Activated CD8-positive, alpha-beta T cell treated with anti-CD3 and anti-CD28 coated beads, Interleukin-2, amount 10 ng/mL, durations not matched to agents 7 days and 5 days (primary cell): ENCODE measurements around the gene FARP2. TPM values are rescaled to one million over a fixed set of nuclear protein-coding genes. Genes with fewer than 3 reads are reported as not detected.
"Not testable (repeated sequence)": the region's sequence is repeated elsewhere in the genome, so short reads cannot be mapped to it uniquely, and the experiment has no call there.

Experiments used
- ATAC-seq: fragments of 150-1000 bp; cut with Tn5 transposase; one replicate; pipeline ENCODE4 v1.10.0; 2021; ENCODE audit warnings: moderate library complexity
- CTCF ChIA-PET: fragments of 350-600 bp; sonication (Branson Sonifier 250); formaldehyde crosslinking; loops from one replicate; lab custom pipeline; 2021; ENCODE audit warnings: antibody characterized with exemption; lab: Charles Lee
- POLR2A ChIA-PET: fragments of 350-600 bp; sonication (Branson Sonifier 250); formaldehyde crosslinking; loops from one replicate; lab custom pipeline; 2021; ENCODE audit warnings: antibody characterized with exemption; lab: Charles Lee
- DNase-seq: peaks from one replicate; pipeline ENCODE4 v3.0.0-alpha.2; 2020
- H3K27ac Mint-ChIP-seq: one replicate; pipeline ENCODE4 v1.8.0; 2021; ENCODE audit warnings: mild to moderate bottlenecking, mixed read lengths
- H3K27me3 Mint-ChIP-seq: one replicate; pipeline ENCODE4 v1.8.0; 2021; ENCODE audit warnings: low read depth, mixed read lengths
- H3K36me3 Mint-ChIP-seq: one replicate; pipeline ENCODE4 v1.8.0; 2021; ENCODE audit warnings: low read depth, mixed read lengths
- H3K4me1 Mint-ChIP-seq: one replicate; pipeline ENCODE4 v1.8.0; 2021; ENCODE audit warnings: low read depth, mixed read lengths
- H3K4me3 Mint-ChIP-seq: one replicate; pipeline ENCODE4 v1.8.0; 2021; ENCODE audit warnings: mild to moderate bottlenecking, mixed read lengths
- H3K9me3 Mint-ChIP-seq: one replicate; pipeline ENCODE4 v1.8.0; 2022; ENCODE audit warnings: mixed read lengths; ENCODE audit not compliant: insufficient read depth
- total RNA-seq, 2 experiments: library from RNA; stranded (reverse); gene quantifications; one replicate each; pipeline ENCODE4 v1.2.3, GENCODE V29; 2021

Gene FARP2
- total RNA-seq, 2 experiments from 2014 or later: 19.3 to 22.7 TPM

GRCh38 chr2:241393524-241394196 lies 37.6 kb downstream of the FARP2 start:
- ATAC-seq (no peak), DNase-seq (no peak)
- Mint-ChIP-seq H3K9me3 (no peaks in the 10 kb centered on the region), H3K36me3 (peaks cover 1% of the 10 kb centered on the region), H3K4me1 (peaks cover 2% of the 10 kb centered on the region), H3K4me3 (no peak overlapping the region), H3K27me3 (no peaks in the 10 kb centered on the region), H3K27ac (no peak overlapping the region)
- CTCF ChIA-PET: no interaction called here
- POLR2A ChIA-PET: interaction anchor here (1.4 kb wide), 1 partner anchor 12 kb away, joined by 3 read pairs; no protein-coding TSS in a partner anchor

- H3K4me3 Mint-ChIP-seq, H3K4me1 Mint-ChIP-seq, H3K27ac Mint-ChIP-seq, CTCF ChIA-PET, POLR2A ChIA-PET, H3K27me3 Mint-ChIP-seq, H3K9me3 Mint-ChIP-seq, DNase-seq, ATAC-seq, H3K36me3 Mint-ChIP-seq: not testable (repeated sequence)
These were observed 40.7 kb downstream of the FARP2 start for GRCh38 chr2:241396809-241397208.

- H3K27ac Mint-ChIP-seq: no peak overlapping the region
- POLR2A ChIA-PET: no interaction called here
- CTCF ChIA-PET: no interaction called here
- no peaks in the 10 kb centered on the region for H3K27me3 Mint-ChIP-seq
- H3K4me3 Mint-ChIP-seq: no peak overlapping the region
- H3K4me1 Mint-ChIP-seq: no peaks in the 10 kb centered on the region
- ATAC-seq (no peak), DNase-seq (no peak)
- no peaks in the 10 kb centered on the region for H3K36me3 Mint-ChIP-seq
- H3K9me3 Mint-ChIP-seq: no peaks in the 10 kb centered on the region
These were observed 44.1 kb downstream of the FARP2 start for GRCh38 chr2:241399941-241400922.

GRCh38 chr2:241408849-241409248 lies 52.8 kb downstream of the FARP2 start:
- H3K9me3 Mint-ChIP-seq: no peaks in the 10 kb centered on the region

GRCh38 chr2:241410739-241411176 lies 54.7 kb downstream of the FARP2 start:
- CTCF ChIA-PET: no interaction called here

More at GRCh38 chr2:241408849-241409248, 52.8 kb downstream of the FARP2 start:
- DNase-seq: no peak
- Mint-ChIP-seq H3K36me3 (peaks cover 10% of the 10 kb centered on the region), H3K4me1 (no peaks in the 10 kb centered on the region), H3K4me3 (no peak overlapping the region), H3K27ac (no peak overlapping the region), H3K27me3 (no peaks in the 10 kb centered on the region)
- ATAC-seq: no peak
- ChIA-PET POLR2A (no interaction called here), CTCF (no interaction called here)

GRCh38 chr2:241412144-241412543 lies 56.1 kb downstream of the FARP2 start:
- no peak for ATAC-seq
- H3K27me3 Mint-ChIP-seq: no peaks in the 10 kb centered on the region
- DNase-seq: no peak
- ChIA-PET POLR2A (no interaction called here), CTCF (no interaction called here)
- H3K9me3 Mint-ChIP-seq: no peaks in the 10 kb centered on the region
- no peak overlapping the region for H3K4me3 Mint-ChIP-seq
- peaks cover 10% of the 10 kb centered on the region for H3K36me3 Mint-ChIP-seq
- no peak overlapping the region for H3K27ac Mint-ChIP-seq
- H3K4me1 Mint-ChIP-seq: no peaks in the 10 kb centered on the region

More at GRCh38 chr2:241410739-241411176, 54.7 kb downstream of the FARP2 start:
- H3K9me3 Mint-ChIP-seq: no peaks in the 10 kb centered on the region
- no peak overlapping the region for H3K4me3 Mint-ChIP-seq
- ATAC-seq: no peak
- no peaks in the 10 kb centered on the region for H3K27me3 Mint-ChIP-seq
- H3K27ac Mint-ChIP-seq: peak overlapping the region; percentile 1
- POLR2A ChIA-PET: no interaction called here
- DNase-seq: no peak
- no peaks in the 10 kb centered on the region for H3K4me1 Mint-ChIP-seq
- H3K36me3 Mint-ChIP-seq: peaks cover 10% of the 10 kb centered on the region

- POLR2A ChIA-PET, H3K36me3 Mint-ChIP-seq, ATAC-seq, CTCF ChIA-PET, H3K4me1 Mint-ChIP-seq, H3K9me3 Mint-ChIP-seq, H3K4me3 Mint-ChIP-seq, DNase-seq, H3K27me3 Mint-ChIP-seq, H3K27ac Mint-ChIP-seq: not testable (repeated sequence)
These were observed 57.4 kb downstream of the FARP2 start for GRCh38 chr2:241413501-241413900.

- H3K36me3 Mint-ChIP-seq: peaks cover 10% of the 10 kb centered on the region
- H3K9me3 Mint-ChIP-seq: no peaks in the 10 kb centered on the region
- ATAC-seq (no peak), DNase-seq (no peak)
- H3K4me1 Mint-ChIP-seq: no peaks in the 10 kb centered on the region
- no peak overlapping the region for H3K4me3 Mint-ChIP-seq
- ChIA-PET CTCF (no interaction called here), POLR2A (no interaction called here)
- no peak overlapping the region for H3K27ac Mint-ChIP-seq
- H3K27me3 Mint-ChIP-seq: no peaks in the 10 kb centered on the region
These were observed 58.0 kb downstream of the FARP2 start for GRCh38 chr2:241413929-241414580.

- POLR2A ChIA-PET: no interaction called here
- DNase-seq (no peak), ATAC-seq (no peak)
- Mint-ChIP-seq H3K4me3 (no peak overlapping the region), H3K9me3 (no peaks in the 10 kb centered on the region), H3K36me3 (peaks cover 15% of the 10 kb centered on the region), H3K27ac (no peak overlapping the region), H3K4me1 (no peaks in the 10 kb centered on the region), H3K27me3 (no peaks in the 10 kb centered on the region)
- CTCF ChIA-PET: no interaction called here
These were observed 59.1 kb downstream of the FARP2 start for GRCh38 chr2:241415196-241415595.

- Mint-ChIP-seq H3K4me1 (no peaks in the 10 kb centered on the region), H3K9me3 (peaks cover 4% of the 10 kb centered on the region), H3K4me3 (no peak overlapping the region), H3K36me3 (peaks cover 19% of the 10 kb centered on the region), H3K27me3 (no peaks in the 10 kb centered on the region), H3K27ac (no peak overlapping the region)
- DNase-seq: no peak
- ATAC-seq: no peak
- CTCF ChIA-PET: no interaction called here
- POLR2A ChIA-PET: no interaction called here
These were observed 61.5 kb downstream of the FARP2 start for GRCh38 chr2:241417626-241418025.

- H3K36me3 Mint-ChIP-seq: peaks cover 33% of the 10 kb centered on the region
- no peak overlapping the region for H3K4me3 Mint-ChIP-seq
- H3K9me3 Mint-ChIP-seq: peaks cover 23% of the 10 kb centered on the region
- no peaks in the 10 kb centered on the region for H3K4me1 Mint-ChIP-seq
- H3K27ac Mint-ChIP-seq: no peak overlapping the region
- ATAC-seq (no peak), DNase-seq (no peak)
- ChIA-PET CTCF (no interaction called here), POLR2A (no interaction called here)
- no peaks in the 10 kb centered on the region for H3K27me3 Mint-ChIP-seq
These were observed 65.2 kb downstream of the FARP2 start for GRCh38 chr2:241421330-241421729.
